NCI-H2107 treated with DMSO at 0.1 percent for 48 hours (cell line): Measurements from ENCODE around the gene QSOX2.

Experiments
- DNase-seq: peaks from one replicate; lab custom pipeline; 2025; ENCODE audit not compliant: unreplicated experiment; lab: John Stamatoyannopoulos, UW

The QSOX2 gene

GRCh38 chr9:136265561-136266355 is 20.1 kb upstream of the QSOX2 start:
- DNase-seq: no peak

GRCh38 chr9:136264441-136265405 is 19.1 kb upstream of the QSOX2 start:
- no peak for DNase-seq

GRCh38 chr9:136264031-136264430 is 18.4 kb upstream of the QSOX2 start:
- peak; percentile 42 for DNase-seq

GRCh38 chr9:136262671-136263178 is 17.1 kb upstream of the QSOX2 start:
- no peak for DNase-seq

- no peak for DNase-seq
Observed at GRCh38 chr9:136261686-136262430, 16.2 kb upstream of the QSOX2 start.

GRCh38 chr9:136260936-136261472 is 15.4 kb upstream of the QSOX2 start:
- no peak for DNase-seq

- no peak for DNase-seq
Observed at GRCh38 chr9:136260521-136260920, 14.9 kb upstream of the QSOX2 start.

GRCh38 chr9:136259836-136260235 is 14.2 kb upstream of the QSOX2 start:
- no peak for DNase-seq

GRCh38 chr9:136259517-136259813 is 13.9 kb upstream of the QSOX2 start:
- no peak for DNase-seq

- DNase-seq: no peak
Observed at GRCh38 chr9:136258786-136259516, 13.3 kb upstream of the QSOX2 start.

GRCh38 chr9:136258299-136258625 is 12.7 kb upstream of the QSOX2 start:
- no peak for DNase-seq

GRCh38 chr9:136257381-136258298 is 12.0 kb upstream of the QSOX2 start:
- DNase-seq: no peak

- DNase-seq: no peak
Observed at GRCh38 chr9:136255896-136256890, 10.6 kb upstream of the QSOX2 start.

GRCh38 chr9:136255166-136255538 is 9.5 kb upstream of the QSOX2 start:
- no peak for DNase-seq

GRCh38 chr9:136254381-136255165 is 9.0 kb upstream of the QSOX2 start:
- DNase-seq: no peak

GRCh38 chr9:136253246-136254130 is 7.9 kb upstream of the QSOX2 start:
- no peak for DNase-seq
